HCT116 (cell line): ENCODE measurements around the gene PAMR1. TPM values are rescaled to one million over a fixed set of nuclear protein-coding genes. Genes with fewer than 3 reads are reported as not detected.

Experiments used
- ATAC-seq: fragments of 200-7000 bp; cut with Tn5 transposase; 2 replicates; pipeline ENCODE4 v1.9.1; 2020; ENCODE audit warnings: mild to moderate bottlenecking, moderate library complexity
- BruUV-seq: library from RNA; stranded (reverse); fragments of 400-500 nt; replicated peaks from 2 replicates; lab custom pipeline; 2021; lab: Mats Ljungman, UMichigan
- CTCF ChIA-PET: fragments of 300-600 bp; sonication (Branson Sonifier 250); formaldehyde crosslinking; loops from one replicate; lab custom pipeline; 2021; ENCODE audit warnings: antibody characterized with exemption; lab: Charles Lee
- POLR2A ChIA-PET: fragments of 300-600, 350-600 bp; sonication (Branson Sonifier 250); formaldehyde crosslinking; loops from one replicate; lab custom pipeline; 2021; ENCODE audit warnings: antibody characterized with exemption; lab: Charles Lee
- RAD21 ChIA-PET, 2 experiments: fragments of 300-600 bp; sonication (Branson Sonifier 250); formaldehyde crosslinking; loops; one replicate each; lab custom pipeline; 2023; ENCODE audit warnings: low total read pairs in 2 of 2; ENCODE audit not compliant: uncharacterized antibody in 2 of 2, unreplicated experiment in 2 of 2, low non-redundant PET in 1 of 2; lab: Charles Lee
- DNase-seq: peaks from one replicate; pipeline ENCODE4 v3.0.0-alpha.2; 2010; ENCODE audit warnings: low read depth, low spot score
- H2AFZ ChIP-seq: fragments of 200-600 bp; shearing (Covaris generic), sonication (generic); 2 replicates; pipeline ENCODE4 v1.6.1; 2017; ENCODE audit warnings: low read depth, mixed run types, mixed read lengths, antibody characterized with exemption, low read length; ENCODE audit not compliant: poor library complexity, severe bottlenecking
- H3K27ac ChIP-seq: 2 replicates; pipeline ENCODE4 v1.5.1; 2012; ENCODE audit warnings: low read depth, low read length
- H3K27me3 ChIP-seq: fragments of 200-600 bp; sonication (generic); 2 replicates; pipeline ENCODE4 v1.6.1; 2016; ENCODE audit warnings: mixed run types, low read length, mixed read lengths; ENCODE audit not compliant: insufficient read depth
- H3K36me3 ChIP-seq, 2 experiments: fragments of 200-500 bp in 1 of 2; fragments of 200-600 bp in 1 of 2; sonication (Bioruptor generic) in 1 of 2; sonication (generic) in 1 of 2; 2 replicates each; pipeline versions ENCODE4 v1.5.1 to v1.6.1; 2014 to 2016; ENCODE audit warnings: low read length in 2 of 2, inconsistent platforms in 1 of 2, mixed read lengths in 1 of 2, mixed run types in 1 of 2; ENCODE audit not compliant: insufficient read depth in 2 of 2, control insufficient read depth in 1 of 2
- H3K4me1 ChIP-seq, 2 experiments: fragments of 200-600 bp in 1 of 2; sonication (generic) in 1 of 2; 2 replicates each; pipeline versions ENCODE4 v1.5.1 to v1.6.1; 2012 to 2017; ENCODE audit warnings: low read length in 2 of 2, inconsistent platforms in 1 of 2, mild to moderate bottlenecking in 1 of 2, mixed read lengths in 1 of 2, mixed run types in 1 of 2, moderate library complexity in 1 of 2; ENCODE audit not compliant: insufficient read depth in 2 of 2, control insufficient read depth in 1 of 2
- H3K4me2 ChIP-seq: fragments of 200-600 bp; sonication (generic); 2 replicates; pipeline ENCODE4 v1.6.1; 2017; ENCODE audit warnings: mixed run types, low read length, mixed read lengths
- H3K4me3 ChIP-seq, 2 experiments: fragments of 200-600 bp in 1 of 2; sonication (generic) in 1 of 2; replicated peaks in 1 of 2; 2 replicates each; pipeline ENCODE4 v1.5.1; 2011 to 2016; ENCODE audit warnings: low read length in 2 of 2, control low read depth in 1 of 2, low read depth in 1 of 2, mild to moderate bottlenecking in 1 of 2, mixed read lengths in 1 of 2, mixed run types in 1 of 2
- H3K79me2 ChIP-seq: fragments of 200-600 bp; sonication (generic); 2 replicates; pipeline ENCODE4 v1.6.1; 2017; ENCODE audit warnings: mild to moderate bottlenecking, mixed run types, low read length, moderate library complexity, mixed read lengths; ENCODE audit not compliant: insufficient read depth
- H3K9ac ChIP-seq: fragments of 200-600 bp; sonication (generic); 2 replicates; pipeline ENCODE4 v1.6.1; 2016; ENCODE audit warnings: low read length, mixed read lengths
- H3K9me2 ChIP-seq: fragments of 200-600 bp; sonication (generic), shearing (Covaris generic); 2 replicates; pipeline ENCODE4 v1.6.1; 2017; ENCODE audit warnings: mixed run types, mild to moderate bottlenecking, moderate library complexity; ENCODE audit not compliant: insufficient read depth
- H3K9me3 ChIP-seq, 2 experiments: fragments of 200-500 bp in 1 of 2; fragments of 200-600 bp in 1 of 2; sonication (Bioruptor generic) in 1 of 2; sonication (generic) in 1 of 2; 2 replicates each; pipeline ENCODE4 v1.6.1; 2014 to 2017; ENCODE audit warnings: low read length in 2 of 2, mixed read lengths in 2 of 2, inconsistent platforms in 1 of 2, low read depth in 1 of 2, mild to moderate bottlenecking in 1 of 2, mixed run types in 1 of 2, moderate library complexity in 1 of 2; ENCODE audit not compliant: control insufficient read depth in 1 of 2, insufficient read depth in 1 of 2
- H4K20me1 ChIP-seq: fragments of 200-600 bp; sonication (generic), shearing (Covaris generic); 2 replicates; pipeline ENCODE4 v1.6.1; 2017; ENCODE audit warnings: mixed run types, mild to moderate bottlenecking, moderate library complexity; ENCODE audit not compliant: insufficient read depth
- CBX3 ChIP-seq: IDR thresholded peaks from 2 replicates; pipeline ENCODE4 v1.6.1; 2012; ENCODE audit warnings: low read depth
- CEBPB ChIP-seq: IDR thresholded peaks from 2 replicates; pipeline ENCODE4 v1.6.1; 2012; ENCODE audit warnings: low read depth
- ELF1 ChIP-seq: IDR thresholded peaks from 2 replicates; pipeline ENCODE4 v1.6.1; 2012; ENCODE audit warnings: low read depth, borderline replicate concordance
- EZH2 ChIP-seq: fragments of 200-600 bp; sonication (generic); IDR thresholded peaks from 2 replicates; pipeline ENCODE4 v1.6.1; 2017; ENCODE audit warnings: antibody characterized with exemption, mixed run types
- EZH2phosphoT487 ChIP-seq: fragments of 200-600 bp; IDR thresholded peaks from 2 replicates; pipeline ENCODE4 v1.6.1; 2018; ENCODE audit warnings: antibody characterized with exemption, borderline replicate concordance
- JUND ChIP-seq: IDR thresholded peaks from 2 replicates; pipeline ENCODE4 v1.6.1; 2012
- POLR2A ChIP-seq: IDR thresholded peaks from 2 replicates; pipeline ENCODE4 v1.7.0; 2011; ENCODE audit warnings: borderline replicate concordance; ENCODE audit not compliant: insufficient read depth, insufficient read length; ENCODE audit errors: extremely low read depth
- RAD21 ChIP-seq: IDR thresholded peaks from 2 replicates; pipeline ENCODE4 v1.6.1; 2012; ENCODE audit warnings: low read depth, mild to moderate bottlenecking
- SIN3A ChIP-seq: IDR thresholded peaks from 2 replicates; pipeline ENCODE4 v1.6.1; 2012; ENCODE audit warnings: low read depth
- SP1 ChIP-seq: IDR thresholded peaks from 2 replicates; pipeline ENCODE4 v1.6.1; 2012; ENCODE audit warnings: low read depth
- SRF ChIP-seq: IDR thresholded peaks from 2 replicates; pipeline ENCODE4 v1.6.1; 2012; ENCODE audit warnings: low read depth
- TCF7L2 ChIP-seq: IDR thresholded peaks from 2 replicates; pipeline ENCODE4 v1.7.0; 2011; ENCODE audit warnings: borderline replicate concordance, inconsistent platforms; ENCODE audit not compliant: insufficient read depth, insufficient read length; ENCODE audit errors: extremely low read depth
- YY1 ChIP-seq: IDR thresholded peaks from 2 replicates; pipeline ENCODE4 v1.6.1; 2011; ENCODE audit warnings: low read length, low read depth, moderate library complexity, mild to moderate bottlenecking; ENCODE audit not compliant: insufficient replicate concordance; ENCODE audit errors: extremely low read depth
- ZFX ChIP-seq: fragments of 450-650 bp; IDR thresholded peaks from 2 replicates; pipeline ENCODE4 v1.6.1; 2017
- intact Hi-C: fragments of 100-400 bp; cut with micrococcal nuclease; formaldehyde crosslinking; loops from 2 replicates; pipeline ENCODE4 v1.10.0; 2022
- total RNA-seq: library from RNA; stranded (reverse); gene quantifications from one replicate; pipeline ENCODE4 v1.2.1, GENCODE V29; 2021; ENCODE audit not compliant: unreplicated experiment
- TF ChIP-seq, protein P1 (sequence below): IDR thresholded peaks from 2 replicates; pipeline ENCODE4 v1.6.1; 2012; ENCODE audit warnings: low read depth
- TF ChIP-seq, protein P2 (sequence below): IDR thresholded peaks from 2 replicates; pipeline ENCODE4 v1.6.1; 2011; ENCODE audit warnings: mild to moderate bottlenecking, low read length, moderate library complexity; ENCODE audit not compliant: insufficient replicate concordance; ENCODE audit errors: extremely low read depth

The PAMR1 gene
- total RNA-seq, 1 experiment from 2014 or later = not detected

DNA sequence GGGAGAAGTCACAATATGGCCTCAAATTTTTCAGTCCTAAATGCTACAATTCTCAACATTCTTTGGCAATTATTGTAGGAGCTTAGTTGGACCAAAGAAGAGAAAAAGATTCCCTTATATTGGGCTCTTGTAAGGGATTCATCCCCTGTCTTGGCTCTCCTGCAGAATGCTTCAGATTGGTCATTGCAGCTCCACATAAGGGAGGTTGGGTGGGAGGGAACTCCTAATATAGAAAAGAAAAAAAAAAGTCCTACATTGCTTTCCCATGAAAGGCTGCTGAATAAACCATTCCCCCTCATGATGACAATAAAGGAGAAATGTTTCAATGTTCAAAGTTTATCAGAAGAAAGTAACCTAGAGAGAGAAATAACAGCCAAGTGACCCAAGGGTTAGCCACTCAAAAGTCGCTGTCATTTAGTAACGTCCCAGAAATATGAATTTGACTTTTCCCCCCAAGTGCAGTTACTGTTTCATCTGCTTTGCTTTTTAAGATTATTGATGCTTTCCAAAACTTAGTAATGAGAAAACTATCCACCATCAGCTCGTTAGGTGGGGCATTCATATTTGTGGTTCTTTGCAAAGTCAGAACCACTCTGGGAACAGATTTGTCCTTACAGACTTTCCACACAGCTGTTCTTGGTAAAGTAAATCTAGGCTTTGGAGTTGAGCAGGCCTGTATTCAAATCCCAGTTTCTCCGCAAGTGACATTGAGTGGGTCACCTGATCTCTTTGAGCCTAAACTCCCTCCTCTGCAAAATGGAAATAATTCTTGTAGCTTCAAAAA is 101.1 kb downstream of the PAMR1 start:
- Histone ChIP-seq H3K27ac (no peak overlapping the region), H3K4me1 (no peaks in the 10 kb centered on the region), H3K4me3 (no peak overlapping the region), H3K79me2 (no peaks in the 10 kb centered on the region), H3K36me3 (no peaks in the 10 kb centered on the region), H3K9ac (no peak overlapping the region), H3K4me2 (no peak overlapping the region), H3K27me3 (peaks cover 83% of the 10 kb centered on the region), H3K9me2 (no peaks in the 10 kb centered on the region), H2AFZ (no peak overlapping the region), H3K9me3 (no peaks in the 10 kb centered on the region), H4K20me1 (no peaks in the 10 kb centered on the region)
- ChIA-PET RAD21 (no interaction called here), CTCF (no interaction called here), POLR2A (no interaction called here)
- ATAC-seq = no peak
- TF ChIP-seq SIN3A = no peak
- TF ChIP-seq JUND = no peak
- TF ChIP-seq CEBPB = no peak
- BruUV-seq = no TSS peak
- intact Hi-C loops = no loop called here
- no peak for DNase-seq

DNA sequence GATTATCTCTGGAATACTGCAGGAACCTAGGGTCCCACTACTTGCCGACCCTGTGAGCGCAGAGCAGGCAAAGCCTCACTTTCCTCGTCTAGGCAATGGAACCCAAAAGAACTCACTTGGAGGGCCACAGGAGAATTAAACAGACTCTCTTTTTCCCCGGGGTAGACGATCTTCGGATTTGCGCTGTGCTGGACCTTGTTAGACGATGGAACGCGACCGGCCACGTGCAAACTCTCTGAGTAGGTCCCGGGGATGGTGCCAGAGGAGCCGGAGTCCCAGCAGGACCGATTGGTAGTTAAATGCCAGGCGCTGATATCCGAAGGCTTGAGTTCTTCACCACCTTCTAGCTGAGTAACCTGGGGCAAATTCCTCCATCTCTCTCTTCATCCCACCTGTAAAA is 105.0 kb downstream of the PAMR1 start:
- ChIA-PET RAD21 (no interaction called here), POLR2A (no interaction called here), CTCF (no interaction called here)
- H3K9ac ChIP-seq = no peak overlapping the region
- H2AFZ ChIP-seq = no peak overlapping the region
- H4K20me1 ChIP-seq = no peaks in the 10 kb centered on the region
- no peaks in the 10 kb centered on the region for H3K4me1 ChIP-seq
- peaks cover 73% of the 10 kb centered on the region for H3K27me3 ChIP-seq
- no peaks in the 10 kb centered on the region for H3K36me3 ChIP-seq
- H3K9me2 ChIP-seq = no peaks in the 10 kb centered on the region
- no peak overlapping the region for H3K27ac ChIP-seq
- ATAC-seq = no peak
- H3K9me3 ChIP-seq = no peaks in the 10 kb centered on the region
- TF ChIP-seq SRF (no peak), EZH2phosphoT487 (no peak), CBX3 (no peak), ZFX (no peak), TCF7L2 (no peak), EZH2 (no peak), RAD21 (no peak), YY1 (no peak), JUND (no peak), POLR2A (no peak), ELF1 (no peak), SP1 (no peak)
- TF ChIP-seq, protein P1, sequence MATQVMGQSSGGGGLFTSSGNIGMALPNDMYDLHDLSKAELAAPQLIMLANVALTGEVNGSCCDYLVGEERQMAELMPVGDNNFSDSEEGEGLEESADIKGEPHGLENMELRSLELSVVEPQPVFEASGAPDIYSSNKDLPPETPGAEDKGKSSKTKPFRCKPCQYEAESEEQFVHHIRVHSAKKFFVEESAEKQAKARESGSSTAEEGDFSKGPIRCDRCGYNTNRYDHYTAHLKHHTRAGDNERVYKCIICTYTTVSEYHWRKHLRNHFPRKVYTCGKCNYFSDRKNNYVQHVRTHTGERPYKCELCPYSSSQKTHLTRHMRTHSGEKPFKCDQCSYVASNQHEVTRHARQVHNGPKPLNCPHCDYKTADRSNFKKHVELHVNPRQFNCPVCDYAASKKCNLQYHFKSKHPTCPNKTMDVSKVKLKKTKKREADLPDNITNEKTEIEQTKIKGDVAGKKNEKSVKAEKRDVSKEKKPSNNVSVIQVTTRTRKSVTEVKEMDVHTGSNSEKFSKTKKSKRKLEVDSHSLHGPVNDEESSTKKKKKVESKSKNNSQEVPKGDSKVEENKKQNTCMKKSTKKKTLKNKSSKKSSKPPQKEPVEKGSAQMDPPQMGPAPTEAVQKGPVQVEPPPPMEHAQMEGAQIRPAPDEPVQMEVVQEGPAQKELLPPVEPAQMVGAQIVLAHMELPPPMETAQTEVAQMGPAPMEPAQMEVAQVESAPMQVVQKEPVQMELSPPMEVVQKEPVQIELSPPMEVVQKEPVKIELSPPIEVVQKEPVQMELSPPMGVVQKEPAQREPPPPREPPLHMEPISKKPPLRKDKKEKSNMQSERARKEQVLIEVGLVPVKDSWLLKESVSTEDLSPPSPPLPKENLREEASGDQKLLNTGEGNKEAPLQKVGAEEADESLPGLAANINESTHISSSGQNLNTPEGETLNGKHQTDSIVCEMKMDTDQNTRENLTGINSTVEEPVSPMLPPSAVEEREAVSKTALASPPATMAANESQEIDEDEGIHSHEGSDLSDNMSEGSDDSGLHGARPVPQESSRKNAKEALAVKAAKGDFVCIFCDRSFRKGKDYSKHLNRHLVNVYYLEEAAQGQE = no peak
- TF ChIP-seq, protein P2, sequence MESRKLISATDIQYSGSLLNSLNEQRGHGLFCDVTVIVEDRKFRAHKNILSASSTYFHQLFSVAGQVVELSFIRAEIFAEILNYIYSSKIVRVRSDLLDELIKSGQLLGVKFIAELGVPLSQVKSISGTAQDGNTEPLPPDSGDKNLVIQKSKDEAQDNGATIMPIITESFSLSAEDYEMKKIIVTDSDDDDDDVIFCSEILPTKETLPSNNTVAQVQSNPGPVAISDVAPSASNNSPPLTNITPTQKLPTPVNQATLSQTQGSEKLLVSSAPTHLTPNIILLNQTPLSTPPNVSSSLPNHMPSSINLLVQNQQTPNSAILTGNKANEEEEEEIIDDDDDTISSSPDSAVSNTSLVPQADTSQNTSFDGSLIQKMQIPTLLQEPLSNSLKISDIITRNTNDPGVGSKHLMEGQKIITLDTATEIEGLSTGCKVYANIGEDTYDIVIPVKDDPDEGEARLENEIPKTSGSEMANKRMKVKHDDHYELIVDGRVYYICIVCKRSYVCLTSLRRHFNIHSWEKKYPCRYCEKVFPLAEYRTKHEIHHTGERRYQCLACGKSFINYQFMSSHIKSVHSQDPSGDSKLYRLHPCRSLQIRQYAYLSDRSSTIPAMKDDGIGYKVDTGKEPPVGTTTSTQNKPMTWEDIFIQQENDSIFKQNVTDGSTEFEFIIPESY = no peak
- no peaks in the 10 kb centered on the region for H3K79me2 ChIP-seq
- no TSS peak for BruUV-seq
- no peak overlapping the region for H3K4me2 ChIP-seq
- no peak for DNase-seq
- no peak overlapping the region for H3K4me3 ChIP-seq
- intact Hi-C loops = no loop called here
